Liver (tissue), 9 donors: ENCODE data around the gene OSBPL5. TPM values are rescaled to one million over a fixed set of nuclear protein-coding genes. Genes with fewer than 3 reads are reported as not detected.

Source experiments
- DNase-seq: peaks from one replicate; pipeline ENCODE4 v3.0.0-alpha.2; 2017; ENCODE audit warnings: low spot score
- H3K27ac ChIP-seq, 2 donors: one replicate each; pipeline ENCODE4 v1.7.0; 2013; ENCODE audit warnings: inconsistent platforms in 2 of 2, low read length in 2 of 2, control low read depth in 1 of 2, low read depth in 1 of 2, mild to moderate bottlenecking in 1 of 2
- H3K27me3 ChIP-seq, 4 donors: one replicate each; pipeline versions ENCODE4 v1.6.1 to v1.7.0; 2013; ENCODE audit warnings: low read length in 3 of 4, inconsistent platforms in 1 of 4, mild to moderate bottlenecking in 1 of 4, moderate library complexity in 1 of 4; ENCODE audit not compliant: control insufficient read depth in 4 of 4, insufficient read depth in 4 of 4
- H3K36me3 ChIP-seq, 4 donors: one replicate each; pipeline versions ENCODE4 v1.6.1 to v1.7.0; 2013; ENCODE audit warnings: low read length in 3 of 4, mild to moderate bottlenecking in 3 of 4, low read depth in 1 of 4, moderate library complexity in 1 of 4; ENCODE audit not compliant: control insufficient read depth in 4 of 4, insufficient read depth in 3 of 4
- H3K4me1 ChIP-seq, 4 donors: one replicate each; pipeline versions ENCODE4 v1.6.1 to v1.7.0; 2013; ENCODE audit warnings: low read length in 3 of 4, mild to moderate bottlenecking in 3 of 4, moderate library complexity in 1 of 4; ENCODE audit not compliant: control insufficient read depth in 4 of 4, insufficient read depth in 4 of 4
- H3K4me3 ChIP-seq, 3 donors: one replicate each; pipeline versions ENCODE4 v1.6.1 to v1.7.0; 2013; ENCODE audit warnings: low read length in 3 of 3, control low read depth in 1 of 3, low read depth in 1 of 3, mild to moderate bottlenecking in 1 of 3
- H3K9ac ChIP-seq, 2 donors: one replicate each; pipeline ENCODE4 v1.7.0; 2013; ENCODE audit warnings: low read length in 2 of 2, mild to moderate bottlenecking in 2 of 2, moderate library complexity in 2 of 2, control low read depth in 1 of 2, low read depth in 1 of 2
- H3K9me3 ChIP-seq, 4 donors: one replicate each; pipeline versions ENCODE4 v1.6.1 to v1.7.0; 2013; ENCODE audit warnings: low read length in 3 of 4; ENCODE audit not compliant: control insufficient read depth in 4 of 4
- ATF3 ChIP-seq: IDR thresholded peaks from 2 replicates; pipeline ENCODE4 v1.6.1; 2016; ENCODE audit warnings: antibody characterized with exemption
- CTCF ChIP-seq: fragments of 150-350 bp; IDR thresholded peaks from 2 replicates; pipeline ENCODE4 v1.5.1; 2017; ENCODE audit warnings: improper control_type of control experiment, low read depth, low read length; ENCODE audit not compliant: missing input control
- EGR1 ChIP-seq, 2 donors: IDR thresholded peaks; 2 replicates each; pipeline ENCODE4 v1.6.1; 2016 to 2018; ENCODE audit warnings: antibody characterized with exemption in 2 of 2, low read depth in 2 of 2
- FOXA1 ChIP-seq: IDR thresholded peaks from 2 replicates; pipeline ENCODE4 v1.6.1; 2016; ENCODE audit warnings: antibody characterized with exemption
- FOXA2 ChIP-seq: IDR thresholded peaks from 2 replicates; pipeline ENCODE4 v1.6.1; 2016; ENCODE audit warnings: antibody characterized with exemption
- GABPA ChIP-seq, 2 donors: IDR thresholded peaks in 1 of 2; conservative IDR thresholded peaks in 1 of 2; 2 replicates each; pipeline ENCODE4 v1.6.1; 2016; ENCODE audit warnings: antibody characterized with exemption in 2 of 2, mild to moderate bottlenecking in 1 of 2, moderate library complexity in 1 of 2
- HNF4A ChIP-seq, 2 donors: conservative IDR thresholded peaks; 2 replicates each; pipeline ENCODE4 v1.6.1; 2016; ENCODE audit warnings: antibody characterized with exemption in 2 of 2, mild to moderate bottlenecking in 2 of 2
- HNF4G ChIP-seq: IDR thresholded peaks from 2 replicates; pipeline ENCODE4 v1.6.1; 2016; ENCODE audit warnings: antibody characterized with exemption
- JUND ChIP-seq, 2 donors: IDR thresholded peaks; 2 replicates each; pipeline ENCODE4 v1.6.1; 2016; ENCODE audit warnings: antibody characterized with exemption in 2 of 2
- MAX ChIP-seq: IDR thresholded peaks from 2 replicates; pipeline ENCODE4 v1.6.1; 2016; ENCODE audit warnings: antibody characterized with exemption
- NR2F2 ChIP-seq: IDR thresholded peaks from 2 replicates; pipeline ENCODE4 v1.6.1; 2016; ENCODE audit warnings: antibody characterized with exemption
- RAD21 ChIP-seq, 2 donors: IDR thresholded peaks; 2 replicates each; pipeline ENCODE4 v1.6.1; 2016; ENCODE audit warnings: antibody characterized with exemption in 2 of 2, mild to moderate bottlenecking in 2 of 2
- REST ChIP-seq: IDR thresholded peaks from 2 replicates; pipeline ENCODE4 v1.6.1; 2016; ENCODE audit warnings: antibody characterized with exemption, mild to moderate bottlenecking
- RXRA ChIP-seq, 2 donors: IDR thresholded peaks; 2 replicates each; pipeline ENCODE4 v1.6.1; 2017 to 2018; ENCODE audit warnings: antibody characterized with exemption in 2 of 2, mild to moderate bottlenecking in 1 of 2
- SP1 ChIP-seq: IDR thresholded peaks from 2 replicates; pipeline ENCODE4 v1.6.1; 2018; ENCODE audit warnings: antibody characterized with exemption, mild to moderate bottlenecking
- TAF1 ChIP-seq: conservative IDR thresholded peaks from 2 replicates; pipeline ENCODE4 v1.6.1; 2016; ENCODE audit warnings: antibody characterized with exemption, mild to moderate bottlenecking
- YY1 ChIP-seq: IDR thresholded peaks from 2 replicates; pipeline ENCODE4 v1.6.1; 2016; ENCODE audit warnings: antibody characterized with exemption, mild to moderate bottlenecking
- ZBTB33 ChIP-seq: IDR thresholded peaks from 2 replicates; pipeline ENCODE4 v1.6.1; 2016; ENCODE audit warnings: antibody characterized with exemption
- WGBS: extraction: QIAGEN DNeasy Blood & Tissue Kit; methylation state at CpG from one replicate; pipeline ENCODE4 v1.1.7; 2013; 5-methylcytosine and 5-hydroxymethylcytosine counted together
- polyA plus RNA-seq, 2 donors: library from polyadenylated mRNA; stranded (reverse) in 1 of 2; unstranded in 1 of 2; fragments of 200-250 nt in 1 of 2; fragments of >200 nt in 1 of 2; fragmentation: Nextera tagmentation in 1 of 2; extraction: Ambion mirVana in 1 of 2; gene quantifications; one replicate each; pipeline versions ENCODE4 v1.2.1 to v1.2.3, GENCODE V29; 2013 to 2015
- total RNA-seq, 2 donors: library from RNA; depleted of rRNA; stranded (reverse); fragments of >200 nt; gene quantifications; one replicate each; pipeline ENCODE4 v1.2.3, GENCODE V29; 2014
- donor health status: healthy.
- donor health status: healthy.
- donor health status: healthy.
- donor health status: healthy.
- donor health status: healthy.

Gene OSBPL5
- total and polyA plus RNA-seq, 4 donors: 0.74 to 6.2 (median 3.9) TPM

- no peak for DNase-seq
- Histone ChIP-seq H3K9me3 (no peaks in the 10 kb centered on the region), H3K4me1 (peaks cover 20 to 54% (median 36%) of the 10 kb centered on the region in 4 donors), H3K9ac (peak overlapping the region in 1 of 2 donors; percentile 45), H3K27ac (peak overlapping the region; percentile 95 to 99), H3K36me3 (peaks cover 0 to 16% (median 11%) of the 10 kb centered on the region in 4 donors), H3K4me3 (no peak overlapping the region), H3K27me3 (no peaks in the 10 kb centered on the region)
- 43% methylated on average over 6 of the region's 6 CpGs for WGBS
- TF ChIP-seq HNF4A (conservative IDR thresholded peaks at IDR 0.05) (peak in 1 of 2 donors; percentile 24), CTCF (no peak)
These were observed 121.1 kb downstream of the OSBPL5 start for GRCh38 chr11:3044004-3044403.

- Histone ChIP-seq H3K27me3 (no peaks in the 10 kb centered on the region), H3K27ac (peak overlapping the region; percentile 95 to 99), H3K4me1 (peaks cover 20 to 54% (median 34%) of the 10 kb centered on the region in 4 donors), H3K4me3 (no peak overlapping the region), H3K9ac (peak overlapping the region in 1 of 2 donors; percentile 45), H3K36me3 (peaks cover 1 to 22% (median 14%) of the 10 kb centered on the region in 4 donors), H3K9me3 (no peaks in the 10 kb centered on the region)
- TF ChIP-seq ZBTB33 (no peak), REST (no peak), HNF4G (peak; percentile 22), FOXA2 (no peak), MAX (no peak), CTCF (no peak), GABPA (IDR thresholded peaks at IDR 0.05 in 1 of 2, conservative IDR thresholded peaks at IDR 0.05 in 1 of 2) (peak in 1 of 2 donors; percentile 46), JUND (IDR thresholded peaks at IDR 0.05) (peak in 1 of 2 donors; percentile 39), RAD21 (IDR thresholded peaks at IDR 0.05) (peak in 1 of 2 donors; percentile 7), FOXA1 (no peak), HNF4A (conservative IDR thresholded peaks at IDR 0.05) (peak; percentile 51 to 72), YY1 (peak; percentile 64), RXRA (IDR thresholded peaks at IDR 0.05) (peak; percentile 62 to 81), ATF3 (no peak), TAF1 (no peak), SP1 (peak; percentile 78), EGR1 (IDR thresholded peaks at IDR 0.05; ENCODE audit: low read depth in 2 of 2) (no peak), NR2F2 (no peak)
- no peak for DNase-seq
- 41% methylated on average over 16 of the region's 16 CpGs for WGBS
These were observed 121.7 kb downstream of the OSBPL5 start for GRCh38 chr11:3043315-3043871.
